GM10266 (cell line): ENCODE measurements around the gene MRPL58.
A peak's percentile ranks its signal among the peaks of the same experiment; 100 is the strongest.

Experiments used
- DNase-seq: peaks from one replicate; pipeline ENCODE4 v3.0.0; 2012; ENCODE audit errors: extremely low spot score
- TF ChIP-seq, protein P1 (sequence below): IDR thresholded peaks from 2 replicates; pipeline ENCODE4 v1.5.1; 2012; ENCODE audit warnings: mild to moderate bottlenecking, low read depth; ENCODE audit not compliant: control insufficient read depth, insufficient read depth; ENCODE audit errors: missing control alignments

The MRPL58 gene

DNA sequence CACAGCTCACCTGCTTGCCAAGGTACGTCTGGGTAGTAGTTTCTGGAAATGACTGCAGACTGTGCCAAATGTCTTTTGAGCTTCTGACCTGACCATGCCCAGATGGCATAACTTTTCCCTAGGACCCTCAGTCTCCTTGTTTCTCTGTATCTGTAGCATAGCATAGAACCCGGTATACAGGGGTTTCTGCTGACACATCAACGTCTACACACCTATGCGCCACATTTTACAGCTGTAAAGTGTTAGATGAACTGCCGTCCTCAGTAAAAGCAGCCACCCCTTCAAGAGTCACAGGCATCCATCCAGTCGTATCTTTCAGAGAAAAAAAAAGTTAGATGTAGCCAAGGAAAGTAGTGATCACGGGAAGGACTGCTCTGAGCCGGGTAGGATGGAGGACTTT is 52.0 kb downstream of the MRPL58 start:
- DNase-seq, result no peak
- TF ChIP-seq, protein P1, sequence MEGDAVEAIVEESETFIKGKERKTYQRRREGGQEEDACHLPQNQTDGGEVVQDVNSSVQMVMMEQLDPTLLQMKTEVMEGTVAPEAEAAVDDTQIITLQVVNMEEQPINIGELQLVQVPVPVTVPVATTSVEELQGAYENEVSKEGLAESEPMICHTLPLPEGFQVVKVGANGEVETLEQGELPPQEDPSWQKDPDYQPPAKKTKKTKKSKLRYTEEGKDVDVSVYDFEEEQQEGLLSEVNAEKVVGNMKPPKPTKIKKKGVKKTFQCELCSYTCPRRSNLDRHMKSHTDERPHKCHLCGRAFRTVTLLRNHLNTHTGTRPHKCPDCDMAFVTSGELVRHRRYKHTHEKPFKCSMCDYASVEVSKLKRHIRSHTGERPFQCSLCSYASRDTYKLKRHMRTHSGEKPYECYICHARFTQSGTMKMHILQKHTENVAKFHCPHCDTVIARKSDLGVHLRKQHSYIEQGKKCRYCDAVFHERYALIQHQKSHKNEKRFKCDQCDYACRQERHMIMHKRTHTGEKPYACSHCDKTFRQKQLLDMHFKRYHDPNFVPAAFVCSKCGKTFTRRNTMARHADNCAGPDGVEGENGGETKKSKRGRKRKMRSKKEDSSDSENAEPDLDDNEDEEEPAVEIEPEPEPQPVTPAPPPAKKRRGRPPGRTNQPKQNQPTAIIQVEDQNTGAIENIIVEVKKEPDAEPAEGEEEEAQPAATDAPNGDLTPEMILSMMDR, result no peak

DNA sequence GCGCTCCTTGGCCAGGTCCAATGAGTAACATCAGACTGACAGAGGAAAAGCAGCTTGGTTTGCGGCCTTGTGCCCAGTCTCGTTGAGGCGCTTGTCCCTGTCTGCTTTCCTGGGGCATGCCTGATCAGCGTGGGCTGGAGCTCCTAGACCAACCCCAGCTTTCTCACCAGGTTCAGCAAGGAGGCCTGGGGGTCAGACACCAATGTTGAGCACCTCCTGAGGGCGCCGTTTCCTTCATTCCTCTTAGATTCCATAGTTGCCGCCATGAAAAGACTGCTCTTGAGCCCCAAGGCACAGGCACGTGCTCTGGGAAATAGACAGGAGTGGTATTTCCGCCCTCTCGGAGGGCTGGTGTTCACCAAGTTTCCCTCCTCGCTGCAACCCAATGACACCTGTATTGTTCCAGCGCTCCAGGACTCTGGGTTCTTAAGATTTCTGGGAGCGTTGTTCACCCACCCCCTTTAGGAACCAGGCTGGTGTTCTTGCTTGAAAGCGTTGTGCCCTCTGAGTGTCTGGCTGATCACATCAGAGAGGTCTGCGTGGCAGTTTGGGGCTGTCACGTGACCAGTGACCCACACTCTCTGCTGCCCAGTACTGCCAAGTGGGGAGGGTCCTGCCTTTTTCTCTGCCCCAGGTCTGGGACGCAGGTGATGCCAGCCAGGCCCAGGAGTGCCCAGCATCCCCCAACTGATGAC is 52.5 kb downstream of the MRPL58 start:
- TF ChIP-seq, protein P1, result no peak
- DNase-seq, result no peak

DNA sequence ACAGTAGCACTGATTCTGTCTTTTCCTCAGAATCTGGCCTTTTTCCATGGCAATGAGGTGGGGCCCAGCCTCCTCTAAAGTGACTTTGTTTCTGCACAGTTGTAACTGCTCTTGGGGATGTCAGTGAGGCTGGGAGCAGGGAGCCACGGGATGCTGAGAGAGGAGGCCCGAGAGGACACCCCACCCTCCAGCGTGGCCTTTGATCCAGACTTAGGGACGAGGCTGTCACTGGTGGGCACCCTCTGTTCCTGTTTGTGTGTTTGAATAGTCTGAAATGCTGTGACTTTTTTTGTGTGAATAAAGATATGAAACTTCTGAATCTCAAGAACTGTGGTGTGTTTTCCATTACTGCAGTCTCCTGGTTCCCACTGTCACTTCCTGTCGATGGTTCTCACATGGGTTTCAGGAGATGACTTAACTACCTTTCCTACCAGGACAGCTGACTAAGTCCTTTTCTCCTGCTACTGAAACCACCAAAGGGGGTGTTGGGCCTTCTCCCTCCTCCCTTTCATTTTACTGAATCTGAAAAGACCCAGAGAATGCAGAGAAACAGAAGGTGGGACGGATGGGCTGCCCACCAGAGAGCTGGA is 53.2 kb downstream of the MRPL58 start:
- TF ChIP-seq, protein P1, result no peak
- DNase-seq, result peak; percentile 84

DNA sequence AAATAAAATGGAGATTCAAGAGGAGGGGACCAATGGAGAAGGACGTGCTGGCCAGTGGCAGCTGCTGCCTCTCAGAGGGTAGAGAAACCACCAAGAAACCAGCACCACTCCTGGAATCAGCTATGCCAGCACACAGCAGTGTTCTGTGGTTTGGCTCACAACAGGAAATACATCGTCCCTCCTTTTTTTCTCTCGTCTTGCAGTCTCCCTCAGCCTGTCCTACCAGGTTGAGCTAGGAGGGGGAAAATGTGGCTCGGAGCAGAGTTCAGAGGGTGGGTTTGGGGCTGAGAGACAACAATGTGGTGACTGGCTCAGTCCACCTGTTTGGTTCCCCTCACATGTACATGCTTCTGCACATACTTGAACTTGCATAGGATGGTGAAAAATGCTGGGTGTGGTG is 55.4 kb downstream of the MRPL58 start:
- DNase-seq, result no peak
- TF ChIP-seq, protein P1, result no peak

DNA sequence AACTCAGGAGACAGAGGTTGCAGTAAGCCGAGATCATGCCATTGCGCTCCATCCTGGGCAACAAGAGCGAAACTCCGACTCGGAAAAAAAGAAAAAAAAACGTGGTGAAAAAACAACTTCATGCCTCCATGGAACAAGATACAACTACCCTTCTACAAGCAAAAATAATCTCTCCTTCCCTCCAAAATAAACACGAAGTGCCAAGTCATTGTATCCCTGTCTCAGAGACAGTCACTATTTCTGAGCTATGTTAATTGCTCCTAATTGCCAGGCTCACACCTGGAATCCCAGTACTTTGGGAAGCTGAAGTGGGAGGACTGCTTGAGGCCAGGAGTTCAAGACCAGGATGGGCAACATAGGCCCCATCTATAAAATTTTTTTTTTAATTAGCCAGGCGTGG is 56.3 kb downstream of the MRPL58 start:
- TF ChIP-seq, protein P1, result no peak
- DNase-seq, result no peak

DNA sequence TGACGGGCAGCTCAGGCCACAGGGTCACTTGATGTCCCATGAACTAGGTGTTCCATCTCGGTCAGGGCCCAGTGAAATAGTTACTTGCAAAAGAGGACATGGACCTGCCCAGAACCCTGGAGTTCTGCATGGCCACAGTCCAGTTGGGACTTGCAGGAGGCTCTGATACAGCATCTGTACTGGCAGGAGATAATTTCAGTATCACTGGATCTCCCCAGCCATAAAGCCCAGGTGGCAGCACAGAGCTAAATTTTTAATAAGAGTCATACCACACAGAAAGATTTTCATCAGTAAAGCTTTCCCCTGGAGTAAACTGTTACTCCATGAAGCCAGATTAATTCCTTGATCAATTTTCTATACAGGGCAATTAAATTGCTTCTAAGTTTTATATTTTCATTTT is 57.3 kb downstream of the MRPL58 start:
- no peak for DNase-seq
- TF ChIP-seq, protein P1, result peak; percentile 43
